BJ (cell line): Measurements from ENCODE around the gene IL11. TPM values are rescaled to one million over a fixed set of nuclear protein-coding genes. Genes with fewer than 3 reads are reported as not detected.
A peak's percentile ranks its signal among the peaks of the same experiment; 100 is the strongest.
"Not testable (repeated sequence)": the region's sequence is repeated elsewhere in the genome, so short reads cannot be mapped to it uniquely, and the experiment has no call there.

ENCODE experiments used
- CTCF ChIA-PET: fragments of 350-600 bp; formaldehyde crosslinking; extraction: SDS; loops from one replicate; lab custom pipeline; 2021; ENCODE audit warnings: antibody characterized with exemption, inconsistent platforms; lab: Yijun Ruan, JAX
- POLR2A ChIA-PET: fragments of 300-600 bp; sonication (Branson Sonifier 250); formaldehyde crosslinking; extraction: SDS; loops from one replicate; lab custom pipeline; 2021; ENCODE audit warnings: antibody characterized with exemption; lab: Charles Lee
- DNase-seq: peaks from one replicate; pipeline ENCODE4 v3.0.0-alpha.2; 2011; ENCODE audit warnings: low read depth
- H3K27me3 ChIP-seq: 2 replicates; pipeline ENCODE4 v1.6.0; 2011; ENCODE audit warnings: low read length; ENCODE audit not compliant: control insufficient read depth, insufficient read depth
- H3K36me3 ChIP-seq: 2 replicates; pipeline ENCODE4 v1.5.1; 2011; ENCODE audit warnings: low read length; ENCODE audit not compliant: control insufficient read depth, insufficient read depth
- H3K4me3 ChIP-seq: 2 replicates; pipeline ENCODE4 v1.5.1; 2011; ENCODE audit warnings: low read depth, mild to moderate bottlenecking, control low read depth, low read length
- CTCF ChIP-seq: IDR thresholded peaks from 2 replicates; pipeline ENCODE4 v1.5.1; 2011; ENCODE audit warnings: low read depth, mild to moderate bottlenecking, control low read depth, inconsistent platforms, low read length, moderate library complexity; ENCODE audit not compliant: insufficient read depth
- polyA plus RNA-seq: library from polyadenylated mRNA; depleted of rRNA; stranded (reverse); fragments of >200 nt; gene quantifications from 2 replicates; pipeline ENCODE4 v1.2.3, GENCODE V29; 2011

IL11 gene
- polyA plus RNA-seq, 1 experiment = 16.4 TPM

- Histone ChIP-seq H3K4me3 (no peak overlapping the region), H3K36me3 (peaks cover 4% of the 10 kb centered on the region), H3K27me3 (no peaks in the 10 kb centered on the region)
- TF ChIP-seq CTCF = no peak
- POLR2A ChIA-PET = no interaction called here
- CTCF ChIA-PET = interaction anchor here (1.0 to 2.4 kb wide), 4 partner anchors 8 to 269 kb away, joined by 3 to 13 read pairs (median 4); no protein-coding TSS in a partner anchor
- no peak for DNase-seq
These were observed 39.9 kb upstream of the IL11 start for GRCh38 chr19:55410168-55410567.

GRCh38 chr19:55409179-55409578 is 38.9 kb upstream of the IL11 start:
- DNase-seq, H3K36me3 ChIP-seq, H3K27me3 ChIP-seq, POLR2A ChIA-PET, H3K4me3 ChIP-seq: not testable (repeated sequence)
- CTCF ChIA-PET = interaction anchor here (0.8 to 2.4 kb wide), 5 partner anchors 9 to 321 kb away, joined by 3 to 13 read pairs (median 4); no protein-coding TSS in a partner anchor

GRCh38 chr19:55408533-55408872 is 38.2 kb upstream of the IL11 start:
- CTCF ChIA-PET = interaction anchor here (1.3 to 2.4 kb wide), 3 partner anchors 9 to 320 kb away, joined by 4 to 13 read pairs (median 6); no protein-coding TSS in a partner anchor
- no peak for DNase-seq
- H3K36me3 ChIP-seq = peaks cover 4% of the 10 kb centered on the region
- POLR2A ChIA-PET = no interaction called here
- no peak for TF ChIP-seq CTCF
- H3K27me3 ChIP-seq = no peaks in the 10 kb centered on the region
- H3K4me3 ChIP-seq = peak overlapping the region; percentile 44

- ChIA-PET POLR2A (interaction anchor here (0.5 to 1.4 kb wide), 6 partner anchors 9 to 979 kb away, joined by 3 to 5 read pairs (median 4); partner anchors contain the start of gene HSPBP1), CTCF (interaction anchor here (0.6 to 2.4 kb wide), 3 partner anchors 10 to 96 kb away, joined by 3 to 13 read pairs (median 6); no protein-coding TSS in a partner anchor)
- no peak for TF ChIP-seq CTCF
- peak overlapping the region; percentile 92 for H3K4me3 ChIP-seq
- DNase-seq = peak; percentile 97
- peaks cover 4% of the 10 kb centered on the region for H3K36me3 ChIP-seq
- no peaks in the 10 kb centered on the region for H3K27me3 ChIP-seq
These were observed 37.7 kb upstream of the IL11 start for GRCh38 chr19:55407800-55408532.

GRCh38 chr19:55407550-55407799 is 37.2 kb upstream of the IL11 start, which contains the start of gene UBE2S:
UBE2S (minus strand) TSS chr19:55407788; CDS start chr19:55407589, 199 bp downstream.
- peak within 1 kb of the TSS; percentile 92 for H3K4me3 ChIP-seq
- H3K27me3 ChIP-seq, H3K36me3 ChIP-seq, DNase-seq: not testable (repeated sequence)
- ChIA-PET POLR2A (interaction anchor here (0.6 to 1.4 kb wide), 6 partner anchors 8 to 978 kb away, joined by 3 to 5 read pairs (median 3); partner anchors contain the start of genes HSPBP1 and TMEM238), CTCF (interaction anchor here (0.6 kb wide), 1 partner anchor 11 kb away, joined by 3 read pairs; no protein-coding TSS in a partner anchor)

GRCh38 chr19:55406826-55407549 is 36.7 kb upstream of the IL11 start:
- CTCF ChIA-PET = interaction anchor here (0.6 kb wide), 1 partner anchor 11 kb away, joined by 3 read pairs; no protein-coding TSS in a partner anchor
- Histone ChIP-seq H3K4me3 (peak overlapping the region; percentile 92), H3K36me3 (peaks cover 10% of the 10 kb centered on the region), H3K27me3 (no peaks in the 10 kb centered on the region)
- no peak for TF ChIP-seq CTCF
- no peak for DNase-seq
- POLR2A ChIA-PET = interaction anchor here (0.6 to 1.4 kb wide), 5 partner anchors 23 to 978 kb away, joined by 3 to 6 read pairs (median 4); partner anchors contain the start of genes HSPBP1, KMT5C and TMEM238
